Hepatocyte (in vitro differentiated cells): Measurements from ENCODE around the gene LBHD2.

ENCODE experiments used
- CTCF ChIP-seq: fragments of 200-600 bp; sonication (generic); IDR thresholded peaks from 2 replicates; pipeline ENCODE4 v1.5.1; 2016; ENCODE audit warnings: antibody characterized with exemption, mild to moderate bottlenecking; ENCODE audit not compliant: poor library complexity
- EZH2 ChIP-seq: fragments of 200-600 bp; sonication (generic); IDR thresholded peaks from 2 replicates; pipeline ENCODE4 v1.6.1; 2016; ENCODE audit warnings: antibody characterized with exemption, mild to moderate bottlenecking, borderline replicate concordance

GRCh38 chr14:103070263-103070885, 13.6 kb upstream of the LBHD2 start:
- TF ChIP-seq CTCF = no peak
- TF ChIP-seq EZH2 = no peak
